Retinal pigment epithelial cell (primary cell): ENCODE measurements around the gene MAPK8IP1.

Experiments
- DNase-seq: peaks from one replicate; pipeline ENCODE4 v3.0.0-alpha.2; 2010; ENCODE audit warnings: low read depth
- H3K4me3 ChIP-seq: 2 replicates; pipeline ENCODE4 v1.5.1; 2011; ENCODE audit warnings: mild to moderate bottlenecking, low read length, control low read depth, moderate library complexity
- TF ChIP-seq, protein P1 (sequence below): conservative IDR thresholded peaks from 2 replicates; pipeline ENCODE4 v1.5.1; 2011; ENCODE audit warnings: low read depth, low read length, control low read depth, inconsistent platforms

The MAPK8IP1 gene

GRCh38 chr11:45877221-45877620 lies 8.2 kb upstream of the MAPK8IP1 start:
- no peak for DNase-seq
- H3K4me3 ChIP-seq, result no peak overlapping the region
- TF ChIP-seq, protein P1, sequence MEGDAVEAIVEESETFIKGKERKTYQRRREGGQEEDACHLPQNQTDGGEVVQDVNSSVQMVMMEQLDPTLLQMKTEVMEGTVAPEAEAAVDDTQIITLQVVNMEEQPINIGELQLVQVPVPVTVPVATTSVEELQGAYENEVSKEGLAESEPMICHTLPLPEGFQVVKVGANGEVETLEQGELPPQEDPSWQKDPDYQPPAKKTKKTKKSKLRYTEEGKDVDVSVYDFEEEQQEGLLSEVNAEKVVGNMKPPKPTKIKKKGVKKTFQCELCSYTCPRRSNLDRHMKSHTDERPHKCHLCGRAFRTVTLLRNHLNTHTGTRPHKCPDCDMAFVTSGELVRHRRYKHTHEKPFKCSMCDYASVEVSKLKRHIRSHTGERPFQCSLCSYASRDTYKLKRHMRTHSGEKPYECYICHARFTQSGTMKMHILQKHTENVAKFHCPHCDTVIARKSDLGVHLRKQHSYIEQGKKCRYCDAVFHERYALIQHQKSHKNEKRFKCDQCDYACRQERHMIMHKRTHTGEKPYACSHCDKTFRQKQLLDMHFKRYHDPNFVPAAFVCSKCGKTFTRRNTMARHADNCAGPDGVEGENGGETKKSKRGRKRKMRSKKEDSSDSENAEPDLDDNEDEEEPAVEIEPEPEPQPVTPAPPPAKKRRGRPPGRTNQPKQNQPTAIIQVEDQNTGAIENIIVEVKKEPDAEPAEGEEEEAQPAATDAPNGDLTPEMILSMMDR, result no peak

GRCh38 chr11:45877845-45878244 lies 7.6 kb upstream of the MAPK8IP1 start:
- no peak overlapping the region for H3K4me3 ChIP-seq
- no peak for DNase-seq
- TF ChIP-seq, protein P1, result no peak

- no peak overlapping the region for H3K4me3 ChIP-seq
- TF ChIP-seq, protein P1, result no peak
- no peak for DNase-seq
These were observed 5.4 kb upstream of the MAPK8IP1 start for GRCh38 chr11:45879803-45880686.

- TF ChIP-seq, protein P1, result no peak
- DNase-seq, result no peak
These were observed 4.5 kb upstream of the MAPK8IP1 start for GRCh38 chr11:45880772-45881570.

GRCh38 chr11:45881708-45882368 lies 3.6 kb upstream of the MAPK8IP1 start:
- TF ChIP-seq, protein P1, result no peak
- H3K4me3 ChIP-seq, result no peak overlapping the region
- DNase-seq, result no peak

More at GRCh38 chr11:45880772-45881570, 4.5 kb upstream of the MAPK8IP1 start:
- H3K4me3 ChIP-seq, result no peak overlapping the region

DNA sequence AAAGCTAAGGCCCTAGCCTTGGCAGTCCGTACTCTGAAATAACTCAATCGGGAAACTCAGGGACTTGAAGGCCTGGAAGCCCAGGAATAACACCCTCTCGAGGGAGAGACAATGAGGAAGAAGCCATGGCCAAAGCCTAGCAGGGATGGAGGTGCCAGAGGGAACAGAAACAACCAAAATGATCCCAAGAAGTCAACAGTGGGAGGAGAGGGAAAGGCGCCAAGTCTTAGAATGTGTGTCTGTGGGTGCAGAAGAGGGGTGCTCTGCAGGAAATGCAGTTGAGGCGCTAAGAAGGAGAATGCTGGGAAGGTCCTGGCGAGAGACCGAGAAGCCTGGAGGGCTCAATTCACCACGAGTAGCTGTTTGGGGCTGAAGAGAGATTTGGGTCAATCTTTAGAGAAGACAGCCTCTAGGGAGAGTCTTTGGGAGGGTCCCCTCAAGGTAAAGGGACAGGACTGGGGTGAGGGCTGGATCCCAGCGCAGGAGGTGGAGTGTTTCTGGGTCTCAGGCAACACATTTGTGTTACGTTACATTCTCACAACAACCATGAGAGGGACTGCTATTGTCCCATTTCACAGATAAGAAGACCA lies 760 bp upstream of the MAPK8IP1 start:
- DNase-seq, result no peak
- H3K4me3 ChIP-seq, result no peak overlapping the region
- TF ChIP-seq, protein P1, result no peak
